Left lung (tissue), 10 donors: ENCODE data around the gene IFT52. TPM values are rescaled to one million over a fixed set of nuclear protein-coding genes. Genes with fewer than 3 reads are reported as not detected.
A peak's percentile ranks its signal among the peaks of the same experiment; 100 is the strongest.

Source experiments
- ATAC-seq: fragments of 200-7000 bp; cut with Tn5 transposase; one replicate; pipeline ENCODE4 v1.9.1; 2020; ENCODE audit warnings: moderate library complexity
- DNase-seq, 4 donors: peaks; one replicate each; pipeline ENCODE4 v3.0.0-alpha.2; 2013 to 2020
- H3K27ac ChIP-seq, 2 donors: fragments of 200-600 bp; sonication (generic) in 1 of 2; one replicate each; pipeline versions ENCODE4 v1.5.0 to v1.8.0; 2020 to 2021
- H3K27me3 ChIP-seq, 2 donors: fragments of 200-600 bp; sonication (generic) in 1 of 2; one replicate each; pipeline versions ENCODE4 v1.5.0 to v1.8.0; 2020 to 2021
- H3K36me3 ChIP-seq, 2 donors: fragments of 200-600 bp; sonication (generic) in 1 of 2; one replicate each; pipeline versions ENCODE4 v1.5.0 to v1.8.0; 2020 to 2021
- H3K4me1 ChIP-seq, 2 donors: fragments of 200-600 bp; one replicate each; pipeline ENCODE4 v1.8.0; 2021
- H3K4me3 ChIP-seq, 2 donors: fragments of 200-600 bp; sonication (generic) in 1 of 2; one replicate each; pipeline versions ENCODE4 v1.5.0 to v1.8.0; 2020 to 2021; ENCODE audit warnings: mild to moderate bottlenecking in 1 of 2
- H3K9me3 ChIP-seq, 2 donors: fragments of 200-600 bp; sonication (generic) in 1 of 2; one replicate each; pipeline versions ENCODE4 v1.5.0 to v1.8.0; 2020 to 2021
- CTCF ChIP-seq, 2 donors: fragments of 200-600 bp; sonication (generic) in 1 of 2; IDR thresholded peaks; one replicate each; pipeline versions ENCODE4 v1.5.0 to v1.8.0; 2021; ENCODE audit warnings: antibody characterized with exemption in 2 of 2
- intact Hi-C, 2 donors: fragments of 100-400 bp; cut with DNase I; formaldehyde crosslinking; loops; one replicate each; pipeline versions ENCODE4 v1.11.2 to v1.14.2; 2022
- polyA plus RNA-seq, 6 donors: library from polyadenylated mRNA; unstranded; fragments of 120-200 nt; gene quantifications; one replicate each; pipeline ENCODE4 v1.2.1, GENCODE V29; 2013; ENCODE audit not compliant: insufficient read length in 6 of 6
- total RNA-seq, 2 donors: library from RNA; stranded (reverse); fragmentation: NEBNext Ultra II Directional; extraction: Animal tissue kit (Norgen Biotek cat#: 25700); gene quantifications; one replicate each; pipeline ENCODE4 v1.2.1, GENCODE V29; 2021
- donor health status: DM: no; HTN: yes; CAD: no.
- donor health status: DM: no; HTN: no; CAD: no.

The IFT52 gene
- total and polyA plus RNA-seq, 8 donors, result 19.4 to 81.2 (median 72.1) TPM

- H3K36me3 ChIP-seq, result no peaks in the 10 kb centered on the region
- no peak for TF ChIP-seq CTCF (IDR thresholded peaks at IDR 0.05)
- H3K9me3 ChIP-seq, result no peaks in the 10 kb centered on the region
- DNase-seq (no peak), ATAC-seq (no peak)
- H3K4me1 ChIP-seq, result peaks cover 0 to 7% of the 10 kb centered on the region in 2 donors
- intact Hi-C loops, result no loop called here
- peaks cover 0 to 10% of the 10 kb centered on the region in 2 donors for H3K27me3 ChIP-seq
- no peak overlapping the region for H3K4me3 ChIP-seq
- H3K27ac ChIP-seq, result no peak overlapping the region
Observed at GRCh38 chr20:43655937-43656336, 65.2 kb downstream of the IFT52 start.

GRCh38 chr20:43658069-43658722 is 67.5 kb downstream of the IFT52 start:
- Histone ChIP-seq H3K4me3 (peak overlapping the region; percentile 57 to 61), H3K27me3 (peaks cover 0 to 10% of the 10 kb centered on the region in 2 donors), H3K27ac (no peak overlapping the region), H3K4me1 (peaks cover 0 to 7% of the 10 kb centered on the region in 2 donors), H3K9me3 (no peaks in the 10 kb centered on the region), H3K36me3 (no peaks in the 10 kb centered on the region)
- no peak for DNase-seq
- TF ChIP-seq CTCF (IDR thresholded peaks at IDR 0.05), result no peak
- intact Hi-C loops, result no loop called here
- peak; percentile 7 for ATAC-seq

- Histone ChIP-seq H3K4me3 (no peak overlapping the region), H3K27ac (no peak overlapping the region), H3K36me3 (no peaks in the 10 kb centered on the region), H3K27me3 (peaks cover 0 to 12% of the 10 kb centered on the region in 2 donors), H3K4me1 (peaks cover 0 to 7% of the 10 kb centered on the region in 2 donors), H3K9me3 (no peaks in the 10 kb centered on the region)
- no peak for TF ChIP-seq CTCF (IDR thresholded peaks at IDR 0.05)
- intact Hi-C loops, result no loop called here
- DNase-seq (no peak), ATAC-seq (no peak)
Observed at GRCh38 chr20:43658723-43659419, 68.1 kb downstream of the IFT52 start.

- ATAC-seq (no peak), DNase-seq (no peak)
- Histone ChIP-seq H3K4me3 (no peak overlapping the region), H3K4me1 (peaks cover 7 to 18% of the 10 kb centered on the region in 2 donors), H3K27me3 (peaks cover 0 to 43% of the 10 kb centered on the region in 2 donors), H3K36me3 (no peaks in the 10 kb centered on the region), H3K9me3 (no peaks in the 10 kb centered on the region), H3K27ac (no peak overlapping the region)
- intact Hi-C loops, result no loop called here
- TF ChIP-seq CTCF (IDR thresholded peaks at IDR 0.05), result no peak
Observed at GRCh38 chr20:43662943-43663655, 72.4 kb downstream of the IFT52 start.
